ENCODE data around the gene ATP8A2.

ATP8A2 gene

GRCh38 chr13:25683662-25684370 is 312.0 kb downstream of the ATP8A2 start:
- no peaks in the 10 kb centered on the region for H3K27me3 ChIP-seq
- no peaks in the 10 kb centered on the region for H3K36me3 ChIP-seq
- H3K27ac ChIP-seq: no peak overlapping the region
- no peak overlapping the region for H3K4me3 ChIP-seq (ENCODE audit: low read depth in 1 of 2, low read length in 1 of 2)
- no peaks in the 10 kb centered on the region for H3K9me3 ChIP-seq
- no peak for TF ChIP-seq CTCF (IDR thresholded peaks at IDR 0.05)
- H3K4me1 ChIP-seq (ENCODE audit: control insufficient read depth in 1 of 2, insufficient read depth in 1 of 2, low read depth in 1 of 2, low read length in 1 of 2): no peaks in the 10 kb centered on the region

GRCh38 chr13:25684491-25684890 is 312.7 kb downstream of the ATP8A2 start:
- H3K4me1 ChIP-seq (ENCODE audit: control insufficient read depth in 1 of 2, insufficient read depth in 1 of 2, low read depth in 1 of 2, low read length in 1 of 2): no peaks in the 10 kb centered on the region
- H3K27me3 ChIP-seq: no peaks in the 10 kb centered on the region
- no peak overlapping the region for H3K27ac ChIP-seq
- no peak overlapping the region for H3K4me3 ChIP-seq (ENCODE audit: low read depth in 1 of 2, low read length in 1 of 2)
- no peaks in the 10 kb centered on the region for H3K9me3 ChIP-seq
- no peak for TF ChIP-seq CTCF (IDR thresholded peaks at IDR 0.05)
- H3K36me3 ChIP-seq: no peaks in the 10 kb centered on the region

- Histone ChIP-seq H3K4me1 (ENCODE audit: control insufficient read depth in 1 of 2, insufficient read depth in 1 of 2, low read depth in 1 of 2, low read length in 1 of 2) (no peaks in the 10 kb centered on the region), H3K27me3 (no peaks in the 10 kb centered on the region), H3K36me3 (no peaks in the 10 kb centered on the region), H3K9me3 (no peaks in the 10 kb centered on the region), H3K4me3 (ENCODE audit: low read depth in 1 of 2, low read length in 1 of 2) (no peak overlapping the region), H3K27ac (no peak overlapping the region)
- no peak for TF ChIP-seq CTCF (IDR thresholded peaks at IDR 0.05)
Observed at GRCh38 chr13:25686831-25687470, 315.2 kb downstream of the ATP8A2 start.

DNA sequence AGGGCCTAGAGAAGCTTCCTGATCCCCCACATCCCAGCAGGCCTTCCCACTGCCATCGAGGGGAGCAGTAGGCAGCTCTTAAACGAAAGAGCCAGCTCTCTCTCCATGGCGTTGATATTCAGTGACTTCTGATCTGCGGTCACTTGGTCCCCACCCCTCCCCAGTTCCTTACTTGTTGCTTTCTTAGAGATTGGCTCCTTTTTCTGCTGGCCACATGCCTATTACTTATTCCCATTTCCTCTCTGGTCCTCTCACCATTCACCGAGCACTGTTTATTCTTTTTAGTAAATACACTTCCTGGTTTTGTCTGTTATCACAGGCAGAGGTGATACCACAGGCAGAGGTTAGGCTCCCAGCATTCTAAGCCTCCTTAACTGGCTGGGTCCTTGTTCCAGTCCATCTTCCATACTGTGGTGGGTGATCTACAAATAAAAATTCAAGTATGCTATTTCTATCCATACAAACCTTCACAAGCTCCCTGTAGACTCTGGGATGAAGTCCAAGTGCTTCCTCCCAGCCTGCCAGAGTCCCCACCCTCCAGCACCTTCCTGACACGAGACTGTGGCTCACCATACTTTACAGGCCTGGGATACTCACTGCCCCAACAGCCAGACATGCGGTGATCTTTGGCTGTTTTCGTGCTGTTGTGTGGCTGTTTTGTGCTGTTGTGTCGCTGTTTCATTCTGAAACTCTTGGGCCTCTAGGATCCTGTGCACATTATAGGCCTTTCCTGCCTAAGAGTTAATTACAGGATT is 315.9 kb downstream of the ATP8A2 start:
- Histone ChIP-seq H3K27ac (no peak overlapping the region), H3K4me1 (ENCODE audit: control insufficient read depth in 1 of 2, insufficient read depth in 1 of 2, low read depth in 1 of 2, low read length in 1 of 2) (no peaks in the 10 kb centered on the region), H3K27me3 (no peaks in the 10 kb centered on the region), H3K36me3 (no peaks in the 10 kb centered on the region), H3K9me3 (no peaks in the 10 kb centered on the region), H3K4me3 (ENCODE audit: low read depth in 1 of 2, low read length in 1 of 2) (no peak overlapping the region)
- TF ChIP-seq CTCF (IDR thresholded peaks at IDR 0.05): no peak

- no peak for TF ChIP-seq CTCF (IDR thresholded peaks at IDR 0.05)
- H3K27ac ChIP-seq: no peak overlapping the region
- H3K36me3 ChIP-seq: no peaks in the 10 kb centered on the region
- no peak overlapping the region for H3K4me3 ChIP-seq (ENCODE audit: low read depth in 1 of 2, low read length in 1 of 2)
- H3K4me1 ChIP-seq (ENCODE audit: control insufficient read depth in 1 of 2, insufficient read depth in 1 of 2, low read depth in 1 of 2, low read length in 1 of 2): no peaks in the 10 kb centered on the region
- H3K27me3 ChIP-seq: no peaks in the 10 kb centered on the region
- H3K9me3 ChIP-seq: no peaks in the 10 kb centered on the region
Observed at GRCh38 chr13:25688536-25688935, 316.8 kb downstream of the ATP8A2 start.

All from neutrophil (primary cell).